GM18868 (cell line): Measurements from ENCODE around the gene INPP5K.
"Not testable (repeated sequence)": the region's sequence is repeated elsewhere in the genome, so short reads cannot be mapped to it uniquely, and the experiment has no call there.

Experiments
- ATAC-seq: cut with Tn5 transposase; IDR thresholded peaks from one replicate; pipeline ENCODE4 v1.9.1; 2021; ENCODE audit warnings: mild to moderate bottlenecking, moderate library complexity; ENCODE audit not compliant: unreplicated experiment

Gene INPP5K

DNA sequence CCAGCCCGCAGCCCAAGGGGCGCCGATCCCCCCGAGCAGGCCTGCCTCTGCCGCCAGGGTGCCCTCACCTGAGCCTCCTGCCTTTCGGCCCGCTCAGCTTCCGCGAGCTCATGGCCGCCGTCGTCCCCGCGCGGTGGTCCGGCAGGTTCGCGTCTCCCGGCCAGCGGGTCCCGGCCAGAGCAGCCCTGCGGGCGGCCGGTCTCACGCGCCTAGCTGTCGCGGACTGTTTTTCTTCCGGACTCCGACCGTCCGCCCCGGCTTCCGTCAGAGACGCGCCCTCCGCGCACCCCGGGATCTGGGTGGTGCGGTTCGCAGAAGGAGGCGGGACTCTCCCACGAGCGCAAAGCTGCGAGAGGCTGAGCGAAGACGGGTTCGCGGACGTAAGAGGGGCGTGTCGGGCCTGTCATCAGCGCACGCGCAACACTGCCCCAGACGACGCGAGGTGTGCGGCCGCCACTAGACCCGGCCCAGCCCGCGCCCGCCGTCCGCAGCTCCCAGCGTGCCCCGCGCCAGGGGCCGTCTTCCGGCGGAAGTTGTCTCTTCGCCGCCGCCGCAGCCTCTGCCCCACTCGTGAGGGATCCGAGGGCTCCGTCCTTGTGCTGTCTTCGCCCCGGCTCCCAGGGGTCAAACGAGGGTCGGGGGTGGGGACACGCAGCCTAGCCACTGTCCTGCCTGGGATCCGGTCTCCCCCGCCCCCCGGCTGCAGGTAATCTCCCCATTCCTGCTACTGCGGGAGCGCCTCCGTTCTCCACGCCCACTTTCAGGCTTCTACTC is at the start of gene INPP5K:
INPP5K (minus strand) TSS at position 225 of the 774 bp plus-strand sequence; CDS start at position 112, 113 bp downstream.
- peak; percentile 88 for ATAC-seq

DNA sequence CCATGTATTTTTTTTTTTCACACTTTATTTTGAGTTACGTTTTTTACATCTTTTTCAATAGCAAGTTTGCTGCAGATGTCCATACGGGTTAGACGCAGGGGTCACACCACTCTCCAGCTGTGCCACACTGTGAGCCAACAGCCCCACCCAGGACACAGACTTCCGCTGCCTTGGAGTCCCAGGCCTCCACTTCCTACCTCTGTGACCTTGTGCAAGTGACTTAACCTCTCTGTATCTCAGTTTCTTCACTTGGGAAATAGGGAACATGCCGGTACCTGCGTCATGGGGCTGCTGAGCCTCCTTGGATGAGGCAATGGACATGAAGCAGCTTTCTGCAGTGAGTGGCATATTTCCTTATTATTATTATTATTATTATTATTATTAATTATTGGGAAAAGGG is 49.5 kb upstream of the INPP5K start:
- no peak for ATAC-seq

DNA sequence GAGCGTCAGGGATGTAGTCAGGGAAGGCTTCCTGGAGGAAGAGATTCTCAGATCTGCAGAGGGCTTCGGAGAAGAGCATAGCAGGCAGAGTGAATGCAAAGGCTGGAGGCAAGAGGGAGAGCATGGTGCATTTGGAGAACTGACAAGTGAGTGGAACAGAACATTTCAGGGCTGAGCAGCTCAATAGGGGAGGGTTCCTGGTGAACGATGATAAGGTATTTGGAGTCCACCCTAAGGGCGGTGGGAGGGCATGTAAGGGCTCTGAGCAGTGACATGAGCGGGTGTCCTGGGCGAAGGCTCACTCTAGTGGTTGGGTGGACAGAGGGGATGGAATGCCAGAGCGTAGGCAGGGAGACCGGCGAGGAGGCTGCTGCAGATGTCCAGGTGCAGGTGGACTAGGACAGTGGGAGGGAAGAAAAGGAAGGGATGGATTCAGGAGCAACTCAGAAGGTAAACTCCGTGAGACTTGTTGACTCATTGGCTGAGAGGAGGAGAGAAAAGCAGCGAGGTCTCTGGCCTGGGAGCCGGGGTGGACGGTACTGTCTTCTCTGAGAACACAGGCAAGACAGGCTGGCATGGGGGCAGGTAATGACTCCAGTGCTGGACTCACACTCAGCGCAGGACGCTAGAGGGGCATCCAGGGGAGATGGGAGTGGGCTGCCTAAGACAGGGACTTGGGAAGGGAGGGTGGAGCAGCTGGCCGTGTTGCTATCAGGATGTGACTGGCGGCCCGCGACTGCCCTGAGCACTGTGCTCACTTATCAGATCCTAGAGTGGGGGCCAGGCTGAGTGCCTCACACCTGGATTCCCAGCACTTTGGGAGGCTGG is 47.6 kb upstream of the INPP5K start:
- no peak for ATAC-seq

DNA sequence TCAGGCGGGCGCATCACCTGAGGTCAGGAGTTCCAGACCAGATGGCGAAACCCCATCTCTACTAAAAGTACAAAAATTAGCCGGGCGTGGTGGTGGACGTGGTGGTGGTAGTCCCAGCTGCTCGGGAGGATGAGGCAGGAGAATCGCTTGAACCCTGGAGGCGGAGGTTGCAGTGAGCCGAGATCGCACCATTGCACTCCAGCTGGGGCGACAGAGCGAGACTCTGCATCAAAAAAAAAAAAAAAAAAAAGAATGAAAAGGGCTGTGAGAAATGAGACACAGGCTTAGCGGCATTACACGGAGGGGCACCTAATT is 47.0 kb upstream of the INPP5K start:
- not testable (repeated sequence) for ATAC-seq

DNA sequence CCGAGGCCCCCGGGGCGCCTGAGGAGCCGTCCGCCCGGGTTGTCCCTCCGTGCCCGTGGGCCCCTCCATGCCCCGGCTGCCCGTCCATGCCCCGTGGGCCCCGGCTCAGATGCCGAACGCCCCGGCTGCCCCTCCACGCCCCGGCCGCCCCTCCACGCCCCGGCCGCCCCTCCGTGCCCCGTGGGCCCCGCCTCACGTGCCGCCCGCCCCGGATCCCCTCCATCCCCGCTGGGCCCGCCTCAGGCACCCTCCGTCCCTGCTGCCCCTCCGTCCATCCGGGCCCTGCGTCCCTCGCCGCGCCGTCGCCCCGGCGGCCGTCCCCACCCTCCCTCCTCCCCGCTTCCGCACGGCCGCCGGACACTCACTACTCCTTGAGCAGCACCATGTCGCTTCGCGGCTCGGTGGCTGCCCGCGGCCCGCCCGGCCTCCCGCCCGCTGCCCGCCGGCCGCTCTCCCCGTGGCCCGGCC is 45.8 kb upstream of the INPP5K start:
- ATAC-seq = peak; percentile 33

DNA sequence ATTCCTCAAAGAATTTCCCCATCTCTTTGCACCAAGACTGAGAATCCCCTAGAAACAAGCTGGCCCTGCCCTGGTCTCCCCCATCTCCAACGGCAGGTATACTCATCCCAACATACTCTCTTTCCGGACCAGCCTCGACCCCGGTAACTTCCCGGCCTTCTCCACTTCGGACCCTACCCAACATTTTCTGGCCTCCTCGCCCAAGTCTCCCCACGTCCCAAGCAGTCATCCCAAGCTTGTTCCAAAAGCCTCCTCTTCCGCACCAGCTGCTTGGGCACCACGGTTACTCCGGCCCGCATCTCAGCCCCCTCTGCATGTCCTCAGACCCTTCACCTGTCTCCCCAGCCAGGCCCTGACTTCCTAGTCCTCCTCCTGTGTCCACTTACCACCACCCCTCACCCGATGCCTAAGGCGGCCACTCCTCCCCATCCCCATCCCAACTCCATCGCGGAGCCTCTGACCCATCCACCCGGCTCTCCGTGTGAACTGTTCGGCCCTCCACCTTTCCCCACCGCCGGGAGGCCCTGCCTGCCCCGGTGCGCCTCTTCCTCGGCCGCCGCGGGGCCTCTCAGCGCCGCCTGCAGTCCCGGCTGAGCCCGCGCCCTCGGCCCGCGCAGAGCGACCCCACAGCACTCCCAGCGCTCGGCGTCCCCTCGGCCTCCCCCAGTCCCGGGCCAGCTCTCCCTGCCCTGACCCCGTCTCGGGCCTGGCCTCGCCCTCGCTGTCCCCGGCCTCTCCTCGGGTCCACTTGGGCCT is 45.2 kb upstream of the INPP5K start:
- no peak for ATAC-seq

DNA sequence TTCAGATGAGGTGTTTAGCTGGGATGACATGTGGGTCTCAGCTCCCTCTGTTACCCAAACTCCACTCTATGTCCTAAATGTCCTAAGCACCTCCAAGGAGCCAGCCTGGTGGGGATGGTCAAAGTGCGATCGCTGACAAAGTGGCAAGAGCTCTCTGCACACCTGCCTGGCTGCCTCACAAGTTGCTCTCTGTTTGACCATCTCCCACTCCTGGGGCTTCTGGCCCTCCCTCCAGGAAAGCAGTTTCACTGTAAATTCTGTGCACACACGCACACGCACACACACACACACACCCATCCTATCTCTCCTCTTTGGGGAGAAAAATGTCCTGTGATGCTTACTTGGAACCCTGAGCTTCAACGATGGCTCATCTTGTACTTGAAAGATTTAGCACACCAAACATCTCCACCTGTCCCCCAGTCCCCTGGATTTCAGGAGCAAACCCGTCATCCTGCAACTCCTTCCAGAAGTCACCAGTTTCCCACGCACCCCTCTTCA is 44.5 kb upstream of the INPP5K start:
- ATAC-seq = no peak

DNA sequence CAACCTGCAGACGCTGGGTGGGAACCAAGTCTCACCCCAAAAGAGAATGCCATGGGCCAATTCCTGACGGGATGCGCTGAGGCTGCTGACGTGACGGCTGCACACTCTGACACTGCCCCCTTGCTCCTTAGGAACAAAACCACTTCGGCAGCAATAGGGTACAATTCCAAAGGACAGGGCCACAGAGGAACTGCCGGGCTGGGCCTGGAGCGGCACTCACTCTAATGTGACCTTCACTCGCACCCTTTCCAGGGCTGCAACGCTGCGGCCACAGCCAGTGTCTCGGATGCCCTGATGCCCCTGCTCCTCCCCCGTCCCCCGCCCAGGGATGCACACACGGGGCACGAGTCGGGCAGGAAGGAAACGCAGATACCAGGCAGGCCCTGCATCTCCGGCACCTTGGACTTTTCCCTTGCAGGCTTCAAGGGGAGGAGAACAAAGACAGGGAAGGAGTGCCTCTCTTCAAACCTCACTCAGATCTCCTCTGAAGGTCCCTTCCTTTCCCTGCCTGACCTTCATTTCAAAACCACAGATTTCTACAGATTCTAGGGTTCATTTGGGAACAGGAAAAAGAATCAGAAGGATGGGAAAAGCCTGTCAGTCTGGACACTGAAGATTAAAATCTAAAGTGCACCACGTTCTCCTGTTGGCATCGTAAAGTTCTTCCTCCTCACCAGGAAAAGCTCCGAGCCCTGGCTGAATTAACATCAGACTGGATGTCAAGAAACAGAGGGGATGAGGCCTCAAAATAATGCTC is 43.9 kb upstream of the INPP5K start:
- ATAC-seq = no peak

DNA sequence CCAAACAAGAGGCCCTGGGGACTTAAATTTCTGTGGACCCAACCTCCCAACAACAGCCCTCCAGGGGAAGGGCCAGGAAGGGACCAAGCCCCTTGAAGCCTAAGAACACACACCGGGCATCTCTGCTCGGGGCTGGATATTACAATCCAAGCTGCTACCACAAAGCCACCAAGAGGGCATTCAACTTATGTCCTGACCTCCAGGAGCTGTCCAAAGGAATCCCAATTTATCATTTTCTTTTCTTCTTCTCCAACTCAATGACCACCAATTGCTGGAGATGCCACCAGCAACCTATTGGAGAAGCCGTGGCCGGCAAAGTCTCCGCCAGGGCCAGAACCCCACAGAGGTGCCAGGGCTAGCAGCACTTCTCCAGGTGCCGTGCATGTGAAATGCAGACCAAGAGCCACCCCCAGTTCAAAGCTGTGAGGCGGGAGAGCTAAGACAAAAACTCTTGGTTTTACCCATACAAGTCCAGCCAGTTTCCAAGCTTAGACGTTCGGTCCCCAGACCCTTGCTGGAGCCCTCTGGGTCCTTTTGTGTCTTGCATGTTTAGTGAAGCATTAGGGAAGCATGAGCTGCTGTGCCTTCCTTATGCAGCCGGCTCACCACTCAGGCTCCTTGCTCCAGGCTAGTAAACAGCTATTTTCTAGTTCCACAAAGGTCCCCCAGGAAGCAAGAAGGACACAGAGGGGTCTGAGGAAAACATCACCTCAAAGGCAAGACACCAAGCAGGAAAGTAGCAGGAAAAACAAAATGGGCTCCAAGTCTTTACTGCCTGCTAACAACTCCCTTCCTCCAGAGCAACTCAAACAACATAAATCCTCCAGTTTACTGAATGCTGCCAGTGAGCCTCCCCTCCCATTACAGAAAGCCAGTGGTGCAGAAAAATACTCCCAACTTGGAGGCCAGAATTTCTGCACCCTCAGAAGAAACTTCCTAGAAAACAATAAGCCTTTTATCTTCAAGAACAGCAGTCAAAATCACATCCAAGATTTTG is 42.9 kb upstream of the INPP5K start:
- no peak for ATAC-seq

DNA sequence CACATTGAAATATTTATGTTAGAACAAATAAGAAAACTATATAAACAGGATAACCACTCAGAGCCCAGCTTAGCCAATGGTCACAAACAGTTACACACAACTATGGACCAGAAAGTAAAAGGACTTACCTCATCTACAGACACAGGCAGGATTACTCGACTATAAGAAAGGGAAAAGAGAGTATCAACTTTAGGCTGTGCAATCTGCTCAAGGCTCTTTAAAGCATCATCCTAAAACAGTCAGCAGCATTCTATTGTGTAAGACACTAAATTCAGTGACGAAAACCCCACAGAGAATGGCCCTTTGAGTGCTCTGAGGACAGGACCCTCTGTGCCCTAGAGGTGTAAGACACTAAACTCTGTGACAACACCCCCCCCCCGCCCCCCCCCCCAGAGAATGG is 42.0 kb upstream of the INPP5K start:
- ATAC-seq = no peak

DNA sequence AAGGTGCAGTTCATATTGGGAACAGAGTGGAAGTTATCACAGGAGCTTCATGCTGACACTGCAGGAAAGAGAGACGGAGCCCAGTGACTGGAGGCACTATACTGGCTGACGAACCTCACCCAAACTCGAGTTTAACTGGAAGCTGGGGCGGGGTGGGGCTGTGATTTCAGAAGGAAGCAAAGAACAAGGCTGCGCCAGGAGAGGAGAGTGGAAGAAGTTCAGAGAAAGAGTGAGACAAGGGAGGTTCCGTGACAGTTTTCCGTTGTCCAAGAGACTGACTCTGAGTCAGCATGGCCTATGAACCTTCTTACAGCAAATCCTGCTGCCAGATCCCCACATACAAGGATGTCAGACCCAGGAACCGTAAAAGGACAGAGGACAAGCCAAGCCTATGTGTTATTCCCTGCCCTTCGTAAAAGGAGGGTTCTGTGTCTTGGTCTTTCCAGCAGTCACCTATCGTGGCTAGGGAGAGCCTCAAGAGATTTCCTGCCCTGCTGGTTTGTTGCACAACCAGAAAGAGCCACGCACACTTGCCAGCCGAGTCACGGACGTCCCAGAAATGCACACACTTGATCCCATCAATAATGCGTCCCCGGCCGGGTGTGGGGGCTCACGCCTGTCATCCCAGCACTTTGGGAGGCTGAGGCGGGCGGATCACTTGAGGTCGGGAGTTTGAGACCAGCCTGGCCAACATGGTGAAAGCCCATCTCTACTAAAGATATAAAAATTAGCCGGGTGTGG is 41.1 kb upstream of the INPP5K start:
- no peak for ATAC-seq

DNA sequence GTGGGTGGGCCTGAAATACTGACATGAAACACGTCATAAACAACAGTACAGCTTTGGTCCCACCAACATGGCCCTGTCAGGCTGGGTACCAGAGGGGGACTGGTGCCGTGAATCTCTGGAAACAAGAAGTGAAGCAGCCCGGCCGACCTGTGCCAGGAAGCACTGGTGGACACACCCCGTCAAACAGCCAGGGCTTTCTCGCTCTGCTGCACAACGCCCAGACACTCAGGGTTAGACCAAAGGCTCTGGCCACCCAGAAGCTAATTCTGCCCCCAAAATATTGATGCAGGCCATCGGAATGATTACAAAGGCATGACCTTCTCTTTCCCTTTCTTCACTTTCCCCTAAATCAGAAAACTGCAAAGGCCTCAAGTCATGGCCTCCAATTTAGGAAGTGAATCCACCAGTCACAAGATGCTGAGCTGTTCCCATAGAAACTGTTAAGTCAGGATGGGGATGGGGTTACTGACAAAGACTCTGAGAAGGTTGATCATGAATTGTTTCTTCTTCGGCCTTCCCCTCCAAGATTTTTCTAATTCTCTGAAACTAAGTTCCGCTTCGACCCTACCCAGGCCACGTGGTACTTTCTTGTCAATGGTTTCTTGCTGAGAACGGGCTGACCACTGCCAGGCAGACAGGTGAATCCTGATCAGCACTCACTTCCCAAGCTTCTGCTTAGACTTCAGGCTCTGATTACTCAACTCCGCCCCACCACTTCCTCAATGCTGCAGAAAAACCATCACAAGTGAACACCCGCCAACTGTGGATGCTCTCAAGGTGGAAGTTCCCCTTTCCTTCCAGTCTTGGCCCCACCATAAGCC is 39.4 kb upstream of the INPP5K start:
- no peak for ATAC-seq

DNA sequence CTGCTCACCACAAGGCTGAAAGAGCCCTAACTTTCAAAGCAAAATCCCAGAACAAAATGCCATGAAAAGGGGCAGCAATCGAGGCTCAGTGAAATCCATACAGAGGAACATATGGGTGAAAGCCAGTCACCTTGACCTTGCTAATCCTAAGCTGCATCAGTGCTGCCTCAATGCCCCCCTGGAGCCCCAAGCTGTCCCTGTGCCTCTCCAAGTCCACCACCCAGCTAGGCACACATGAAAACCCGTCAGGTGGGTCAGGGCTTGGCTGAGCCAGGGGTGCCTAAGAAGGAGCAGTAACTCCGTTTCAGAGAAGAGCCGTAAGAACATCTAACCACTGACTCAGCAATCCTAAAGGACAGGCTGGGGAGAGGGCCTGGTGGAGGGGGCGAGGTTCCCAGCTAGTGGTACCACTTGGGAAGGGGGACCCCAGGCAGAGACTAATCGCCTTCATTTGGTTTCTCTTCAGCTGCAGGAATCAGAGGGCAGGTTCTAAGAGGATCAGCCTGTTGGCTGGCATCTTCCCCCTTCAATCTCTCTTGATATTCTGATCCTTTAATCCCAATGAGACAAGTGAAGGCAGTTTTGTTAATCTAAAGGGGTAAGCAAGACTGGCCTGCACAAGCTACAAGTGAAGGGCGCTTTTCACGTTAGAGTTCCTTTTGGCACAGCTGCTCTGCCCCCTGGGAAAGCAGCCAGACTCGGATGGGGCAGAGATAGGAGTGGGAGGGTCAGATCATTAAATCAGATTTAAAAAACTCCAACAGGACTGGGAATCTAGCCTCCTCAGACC is 38.5 kb upstream of the INPP5K start:
- ATAC-seq = no peak

DNA sequence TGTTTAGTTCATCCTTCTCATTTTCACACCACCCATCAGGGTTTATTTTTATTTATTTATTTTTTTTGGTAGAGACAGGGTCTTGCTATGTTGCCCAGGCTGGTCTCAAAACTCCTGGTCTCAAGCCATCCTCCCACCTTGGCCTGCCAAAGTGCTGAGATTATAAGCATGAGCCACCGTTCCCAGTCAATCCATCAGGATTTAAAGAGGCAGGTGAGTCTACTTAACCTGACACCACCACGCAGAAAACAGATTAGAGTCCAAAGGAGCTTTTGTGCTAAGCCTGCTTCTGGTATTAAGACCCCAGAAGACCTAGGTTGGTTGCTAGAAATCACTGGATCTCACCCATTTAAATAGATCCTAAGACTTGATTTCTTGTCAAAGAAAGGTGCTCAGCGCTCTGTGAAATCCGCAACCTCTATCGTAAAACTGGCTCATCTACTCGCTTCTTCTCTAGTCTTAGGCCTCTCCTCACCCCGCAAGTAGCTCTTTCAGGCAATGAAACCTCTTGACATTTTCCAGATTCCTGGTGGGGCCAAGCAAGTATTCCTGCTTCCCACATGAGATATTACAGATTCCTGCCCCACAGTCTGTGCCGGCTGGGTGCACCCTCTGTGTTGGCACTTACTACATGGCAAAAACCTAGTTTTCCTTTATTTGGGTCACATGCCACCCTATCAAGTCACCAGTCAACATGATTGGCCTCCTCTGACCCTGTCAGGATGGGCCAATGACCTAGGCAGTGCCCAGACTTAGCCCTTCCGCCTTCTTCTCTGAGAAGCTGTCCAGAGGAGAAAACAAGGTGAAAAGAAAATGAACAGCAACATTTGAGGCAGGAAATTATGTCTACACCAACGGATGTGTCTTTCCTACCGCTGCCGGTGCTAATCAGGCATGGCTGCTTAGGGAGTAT is 37.2 kb upstream of the INPP5K start:
- ATAC-seq = no peak

DNA sequence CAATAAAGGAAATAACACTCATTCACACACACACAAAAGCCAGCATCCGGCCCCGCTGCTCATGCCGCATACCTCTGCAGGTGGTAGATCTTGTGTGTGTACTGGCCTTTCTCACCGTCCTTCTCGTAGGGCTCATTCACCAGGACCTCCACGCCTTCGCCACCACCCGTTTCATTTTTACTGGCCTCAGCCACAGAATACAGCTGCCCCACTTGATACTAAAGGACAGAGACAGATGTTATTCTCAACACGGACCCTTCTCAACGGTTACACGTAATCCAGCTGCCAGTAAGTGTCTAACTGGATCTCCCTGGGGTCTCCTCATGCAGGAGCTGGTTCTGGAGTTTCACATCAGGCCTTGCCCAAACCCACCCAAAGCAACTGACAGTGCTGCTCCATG is 36.5 kb upstream of the INPP5K start:
- no peak for ATAC-seq

DNA sequence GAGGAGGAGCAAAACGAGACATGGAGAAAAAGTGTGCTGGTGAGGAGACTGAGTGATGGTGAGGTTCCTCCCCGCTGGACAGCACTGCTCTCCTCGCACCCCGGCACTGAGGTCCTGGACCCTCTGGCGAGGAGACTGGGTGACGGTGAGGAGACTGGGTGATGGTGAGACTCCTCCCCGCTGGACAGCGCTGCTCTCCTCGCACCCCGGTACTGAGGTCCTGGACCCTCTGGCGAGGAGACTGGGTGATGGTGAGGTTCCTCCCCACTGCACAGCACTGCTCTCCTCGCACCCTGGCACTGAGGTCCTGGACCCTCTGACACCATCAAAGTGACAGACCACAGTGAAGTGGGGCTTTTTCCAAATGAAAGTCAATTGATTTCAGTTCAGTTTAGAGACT is 35.3 kb upstream of the INPP5K start:
- no peak for ATAC-seq
